Femur (tissue), 1 donor: ENCODE measurements around the gene TRIM34.
"Not testable (repeated sequence)": the region's sequence is repeated elsewhere in the genome, so short reads cannot be mapped to it uniquely, and the experiment has no call there.

Experiments used
- DNase-seq: peaks from one replicate; pipeline ENCODE4 v3.0.0-alpha.2; 2017

Gene TRIM34

DNA sequence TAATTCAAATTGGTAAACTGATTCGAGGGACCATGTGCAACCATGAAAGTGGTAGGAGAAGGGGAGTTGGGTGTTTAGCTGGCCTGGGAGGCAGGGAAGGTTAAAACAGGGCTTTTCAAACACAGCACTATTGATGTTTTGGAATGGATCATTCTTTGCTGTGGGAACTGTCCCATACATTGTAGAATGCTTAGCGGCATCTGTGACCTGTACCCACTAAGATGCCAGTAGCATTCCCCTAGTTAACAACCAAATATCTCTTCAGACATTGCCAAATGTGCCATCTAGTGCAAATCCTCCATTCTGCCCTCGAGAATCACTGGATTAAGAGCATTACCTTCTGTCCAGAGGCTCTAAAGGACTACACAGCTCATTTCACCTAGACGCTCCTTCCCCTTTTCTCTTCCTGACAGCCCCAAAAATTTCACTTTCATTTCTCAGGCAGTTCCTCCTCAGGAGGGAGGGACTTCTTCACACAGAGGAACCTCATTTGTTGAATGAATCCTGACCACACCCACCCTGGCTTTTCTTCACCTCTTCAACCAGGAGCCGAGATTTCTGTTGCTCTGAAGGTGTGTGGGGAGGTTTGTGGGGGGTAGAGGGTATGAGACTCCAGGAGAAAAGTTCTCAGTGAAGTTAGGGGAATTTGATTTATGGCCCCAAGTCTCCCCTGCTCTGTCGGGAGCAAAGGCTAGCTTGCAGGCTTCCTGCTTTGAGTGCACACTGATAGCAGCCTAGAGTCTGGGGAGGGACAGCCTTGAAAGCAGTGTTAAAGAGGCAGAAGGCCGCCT is at the start of gene TRIM34:
Gene TRIM34 (plus strand): TSS at position 513 of the 791 bp plus-strand sequence. CDS start 7,331 bp downstream, outside the sequence.
- peak; percentile 64 for DNase-seq

DNA sequence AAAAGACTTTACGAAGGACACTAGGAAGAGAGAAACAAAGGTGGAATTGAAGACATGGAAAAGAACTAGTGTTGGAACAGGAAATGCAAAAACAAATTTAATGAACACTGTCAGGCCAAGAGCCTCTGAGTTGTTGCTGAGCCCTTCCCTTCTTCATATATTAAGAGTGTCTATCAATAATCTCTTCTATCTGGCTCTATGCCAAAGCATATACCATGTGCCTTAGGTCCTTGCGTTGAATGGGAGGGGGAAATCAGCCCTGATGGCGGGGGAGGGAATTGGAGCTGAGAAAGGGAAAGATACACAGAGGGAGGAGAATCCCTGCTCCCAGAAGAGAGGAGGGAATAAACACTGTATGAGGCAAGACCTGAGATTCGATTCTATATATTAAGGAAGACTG is 49.6 kb upstream of the TRIM34 start:
- no peak for DNase-seq

- no peak for DNase-seq
Measured at GRCh38 chr11:5577101-5577500, 47.7 kb upstream of the TRIM34 start.

DNA sequence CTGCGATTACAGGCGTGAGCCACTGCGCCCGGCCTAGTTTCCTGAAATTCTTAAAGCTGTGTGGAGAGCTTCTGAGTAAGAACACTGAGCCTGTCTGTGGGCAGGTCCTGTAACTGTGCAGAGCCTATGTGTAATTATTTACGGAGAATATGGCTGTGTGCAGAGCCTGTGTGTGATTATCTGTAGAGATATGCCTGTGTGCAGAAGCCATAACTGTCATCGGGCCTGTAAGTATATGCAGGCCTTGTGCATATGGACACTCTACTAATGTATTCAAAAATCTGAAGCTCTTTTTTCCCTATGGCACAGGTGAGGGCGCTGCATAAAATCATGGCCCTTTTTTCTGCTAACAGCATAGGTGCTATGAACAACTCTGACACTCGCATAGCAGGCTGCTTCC is 44.2 kb upstream of the TRIM34 start, which contains the start of gene OR52B6:
Gene OR52B6 (plus strand): TSS at position 301 of the 400 bp plus-strand sequence. CDS start 0 bp downstream, at position 301.
- DNase-seq: no peak

GRCh38 chr11:5581014-5581413 is 43.8 kb upstream of the TRIM34 start:
- no peak for DNase-seq

GRCh38 chr11:5584458-5584857 is 40.3 kb upstream of the TRIM34 start:
- DNase-seq: not testable (repeated sequence)

DNA sequence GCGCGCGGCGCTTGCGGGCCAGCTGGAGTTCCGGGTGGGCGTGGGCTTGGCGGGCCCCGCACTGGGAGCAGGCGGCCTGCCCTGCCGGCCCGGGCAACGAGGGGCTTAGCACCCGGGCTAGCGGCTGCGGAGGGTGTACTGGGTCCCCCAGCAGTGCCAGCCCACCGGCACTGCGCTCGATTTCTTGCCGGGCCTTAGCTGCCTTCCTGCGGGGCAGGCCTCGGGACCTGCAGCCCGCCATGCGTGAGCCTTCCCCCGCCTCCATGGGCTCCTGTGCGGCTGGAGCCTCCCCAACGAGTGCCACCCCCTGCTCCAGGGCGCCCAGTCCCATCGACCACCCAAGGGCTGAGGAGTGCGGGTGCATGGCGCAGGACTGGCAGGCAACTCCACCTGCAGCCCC is 34.9 kb upstream of the TRIM34 start:
- not testable (repeated sequence) for DNase-seq

DNA sequence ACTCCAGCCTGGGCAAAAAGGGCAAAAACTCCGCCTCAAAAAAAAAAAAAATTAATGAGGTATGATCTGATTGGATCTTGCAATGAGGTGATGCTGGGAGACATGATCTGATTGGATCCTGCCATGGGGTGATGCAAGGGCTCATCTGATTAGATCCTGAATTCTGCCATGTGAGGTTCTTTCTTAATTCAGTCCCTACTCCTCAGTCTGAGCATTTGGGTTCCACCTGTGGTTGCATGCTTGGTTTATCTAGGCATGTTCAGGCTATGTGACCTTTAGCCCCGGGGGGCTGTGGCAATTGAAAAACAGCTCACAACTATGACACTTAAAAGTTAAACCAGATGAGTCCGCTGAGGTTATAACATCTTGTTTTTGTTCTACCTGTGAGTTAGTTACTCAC is 33.2 kb upstream of the TRIM34 start:
- no peak for DNase-seq

DNA sequence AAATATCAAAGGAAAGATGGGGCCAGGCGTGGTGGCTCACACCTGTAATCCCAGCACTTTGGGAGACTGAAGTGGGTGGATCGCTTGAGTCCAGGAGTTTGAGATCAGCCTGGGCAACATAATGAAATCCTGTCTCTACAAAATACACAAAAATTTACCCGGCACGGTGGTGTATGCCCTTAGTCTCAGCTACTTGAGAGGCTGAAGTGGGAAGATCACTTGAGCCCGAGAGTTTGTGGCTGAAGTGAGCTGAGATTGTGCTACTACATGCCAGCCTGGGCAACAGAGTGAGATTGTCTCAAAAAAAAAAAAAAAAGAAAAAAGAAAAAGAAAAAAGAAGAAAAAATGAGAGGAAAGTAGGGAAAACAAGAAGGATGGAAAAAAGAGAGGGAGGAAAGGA is 32.2 kb upstream of the TRIM34 start:
- no peak for DNase-seq

DNA sequence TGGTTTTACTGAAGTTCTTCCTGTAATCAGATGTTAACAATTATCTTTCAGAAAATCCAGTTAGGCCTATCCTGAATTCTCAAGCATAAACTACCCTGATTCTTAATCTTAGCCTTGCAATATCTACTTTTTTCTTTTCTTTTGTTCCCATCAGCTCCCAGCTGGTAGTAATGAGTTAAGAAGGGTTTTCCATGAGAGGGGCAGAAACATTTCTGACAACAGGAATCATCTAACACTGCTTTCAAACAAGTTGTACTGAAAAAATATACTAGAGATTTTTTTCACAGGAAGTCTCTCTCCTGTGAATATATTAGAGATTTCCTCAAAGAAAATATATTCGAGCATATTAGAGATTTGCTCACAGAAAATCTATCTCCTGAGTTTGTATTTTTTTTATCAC is 31.7 kb upstream of the TRIM34 start:
- DNase-seq: no peak

- peak; percentile 63 for DNase-seq
Measured at GRCh38 chr11:5596607-5597201, 28.1 kb upstream of the TRIM34 start, which contains the start of gene TRIM6. TSS of gene TRIM6 (plus strand) at chr11:5596637. CDS start at chr11:5596898, 261 bp downstream.

DNA sequence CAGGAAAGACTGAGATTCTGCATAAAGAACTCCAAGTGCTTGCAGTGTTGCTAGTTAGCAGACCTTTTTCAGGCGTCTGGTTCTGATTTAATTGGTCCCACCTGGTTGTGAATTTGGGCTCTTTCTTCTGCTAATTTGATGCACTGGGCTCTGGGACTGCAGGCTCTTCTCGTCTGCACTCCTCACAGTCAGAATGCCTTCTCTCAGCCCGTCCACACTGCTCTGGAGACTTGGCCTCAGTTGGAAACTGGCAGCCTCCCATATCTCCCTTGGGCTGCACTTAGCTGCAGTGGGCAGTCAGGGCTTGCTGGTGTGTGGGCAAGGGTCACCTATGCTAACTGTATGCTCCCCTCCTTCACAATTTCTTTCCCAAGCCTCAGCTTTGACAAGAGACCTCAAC is 26.8 kb upstream of the TRIM34 start:
- DNase-seq: no peak

GRCh38 chr11:5600374-5600851 is 24.4 kb upstream of the TRIM34 start:
- DNase-seq: peak; percentile 79

GRCh38 chr11:5602791-5603190 is 22.0 kb upstream of the TRIM34 start:
- not testable (repeated sequence) for DNase-seq

DNA sequence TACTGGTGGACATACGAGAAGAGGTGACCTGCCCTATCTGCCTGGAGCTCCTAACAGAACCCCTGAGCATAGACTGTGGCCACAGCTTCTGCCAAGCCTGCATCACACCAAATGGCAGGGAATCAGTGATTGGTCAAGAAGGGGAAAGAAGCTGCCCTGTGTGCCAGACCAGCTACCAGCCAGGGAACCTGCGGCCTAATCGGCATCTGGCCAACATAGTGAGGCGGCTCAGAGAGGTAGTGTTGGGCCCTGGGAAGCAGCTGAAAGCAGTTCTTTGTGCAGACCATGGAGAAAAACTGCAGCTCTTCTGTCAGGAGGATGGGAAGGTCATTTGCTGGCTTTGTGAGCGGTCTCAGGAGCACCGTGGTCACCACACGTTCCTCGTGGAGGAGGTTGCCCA is 21.5 kb upstream of the TRIM34 start:
- peak; percentile 33 for DNase-seq

DNA sequence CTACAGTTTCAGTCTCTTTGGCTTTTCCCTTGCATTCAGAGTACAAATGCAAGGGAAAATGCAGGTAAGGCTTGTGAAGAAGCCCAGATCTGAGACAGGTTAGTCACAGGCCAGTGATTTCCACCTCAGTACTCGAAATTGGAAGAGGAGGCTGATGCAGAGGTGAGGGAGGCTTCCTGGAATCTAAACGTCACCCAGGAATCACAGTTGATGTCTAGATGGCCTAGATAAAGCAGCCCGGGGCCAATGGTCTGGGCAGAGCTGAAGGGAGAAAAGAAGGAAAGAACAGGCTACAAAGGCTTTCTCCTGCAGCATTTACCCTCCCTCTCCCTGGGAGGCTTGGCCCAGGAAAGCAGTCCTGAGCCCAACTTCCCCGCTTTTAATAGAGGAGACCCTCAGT is 19.9 kb upstream of the TRIM34 start:
- DNase-seq: no peak

- no peak for DNase-seq
Measured at GRCh38 chr11:5605849-5606248, 19.0 kb upstream of the TRIM34 start.

GRCh38 chr11:5608808-5609207 is 16.0 kb upstream of the TRIM34 start:
- DNase-seq: no peak

- no peak for DNase-seq
Measured at GRCh38 chr11:5610446-5610845, 14.4 kb upstream of the TRIM34 start.

- DNase-seq: no peak
Measured at GRCh38 chr11:5611627-5612026, 13.2 kb upstream of the TRIM34 start.

DNA sequence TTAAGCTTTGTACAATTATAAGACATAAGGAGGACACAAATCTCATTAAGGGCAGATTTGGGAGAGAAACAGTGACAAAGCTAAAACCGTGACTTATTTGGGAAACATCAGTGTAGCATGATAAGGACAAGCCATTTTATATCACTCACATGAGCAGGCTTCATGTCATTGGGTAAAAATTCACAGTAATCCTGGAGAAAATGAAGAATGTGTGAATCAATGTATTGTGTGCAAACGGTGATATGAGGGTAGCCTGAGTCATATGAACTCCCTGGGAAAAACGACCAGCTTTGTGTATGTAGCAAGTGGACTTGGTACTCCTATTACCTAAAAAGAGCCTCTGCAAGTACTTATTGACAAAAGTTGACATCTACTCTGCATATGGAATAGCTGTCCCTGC is 6.0 kb upstream of the TRIM34 start:
- no peak for DNase-seq

GRCh38 chr11:5620651-5621521 is 3.9 kb upstream of the TRIM34 start:
- no peak for DNase-seq

- DNase-seq: no peak
Measured at GRCh38 chr11:5621580-5621979, 3.2 kb upstream of the TRIM34 start.
